GM12878 (cell line): ENCODE results near the gene FRRS1L. TPM values are rescaled to one million over a fixed set of nuclear protein-coding genes. Genes with fewer than 3 reads are reported as not detected.

Source experiments
- ATAC-seq: fragments of 200-7000 bp; cut with Tn5 transposase; 3 replicates; pipeline ENCODE4 v1.9.1; 2020; ENCODE audit warnings: mild to moderate bottlenecking, moderate library complexity
- BruUV-seq: library from RNA; stranded (reverse); fragments of 400-500 nt; replicated peaks from 2 replicates; lab custom pipeline; 2021; lab: Mats Ljungman, UMichigan
- CTCF ChIA-PET: fragments of 300-600 bp; sonication (Branson Sonifier 250); formaldehyde crosslinking; extraction: SDS; loops from one replicate; lab custom pipeline; 2021; ENCODE audit warnings: inconsistent platforms; lab: Yijun Ruan, JAX
- POLR2A ChIA-PET: fragments of 350-600 bp; formaldehyde crosslinking; extraction: SDS; loops from one replicate; lab custom pipeline; 2021; ENCODE audit warnings: inconsistent platforms; lab: Charles Lee
- RAD21 ChIA-PET: fragments of 300-600 bp; sonication (Branson Sonifier 250); formaldehyde crosslinking; loops from one replicate; lab custom pipeline; 2023; ENCODE audit warnings: antibody characterized with exemption; ENCODE audit not compliant: unreplicated experiment; lab: Charles Lee
- SMC1A ChIA-PET: fragments of 300-600 bp; sonication (Branson Sonifier 250); formaldehyde crosslinking; loops from one replicate; lab custom pipeline; 2023; ENCODE audit not compliant: unreplicated experiment, uncharacterized antibody; lab: Charles Lee
- DNase-seq: peaks from one replicate; pipeline ENCODE4 v3.0.0-alpha.2; 2011; ENCODE audit warnings: low read depth, low spot score
- FAIRE-seq: peaks from 3 replicates; lab custom pipeline; 2011; peaks lifted over from hg19 to GRCh38; lab: Jason Lieb, UNC
- H2AFZ ChIP-seq: 2 replicates; pipeline ENCODE4 v1.6.0; 2011; ENCODE audit warnings: low read depth, low read length, control low read depth; ENCODE audit not compliant: control insufficient read depth
- H3K27ac ChIP-seq: 2 replicates; pipeline ENCODE4 v1.5.1; 2011; ENCODE audit warnings: control low read depth; ENCODE audit not compliant: control insufficient read depth, insufficient read depth
- H3K27me3 ChIP-seq, 2 experiments: replicated peaks in 1 of 2; 2 replicates each; pipeline versions ENCODE4 v1.6.0 to v1.6.1; 2011; ENCODE audit warnings: low read length in 1 of 2; ENCODE audit not compliant: control insufficient read depth in 2 of 2, insufficient read depth in 2 of 2
- H3K36me3 ChIP-seq, 2 experiments: 2 replicates each; pipeline ENCODE4 v1.5.1; 2011; ENCODE audit warnings: low read length in 1 of 2; ENCODE audit not compliant: control insufficient read depth in 2 of 2, insufficient read depth in 2 of 2
- H3K4me1 ChIP-seq: 2 replicates; pipeline ENCODE4 v1.6.1; 2011; ENCODE audit warnings: mild to moderate bottlenecking, low read length, moderate library complexity, mixed read lengths; ENCODE audit not compliant: control insufficient read depth, insufficient read depth
- H3K4me2 ChIP-seq: 2 replicates; pipeline ENCODE4 v1.6.0; 2011; ENCODE audit warnings: control low read depth; ENCODE audit not compliant: control insufficient read depth, insufficient read depth
- H3K4me3 ChIP-seq: fragments of 200-600 bp; sonication (generic); 2 replicates; pipeline ENCODE4 v1.5.1; 2016
- H3K79me2 ChIP-seq: 2 replicates; pipeline ENCODE4 v1.6.0; 2011; ENCODE audit warnings: low read length; ENCODE audit not compliant: control insufficient read depth, insufficient read depth
- H3K9ac ChIP-seq: 2 replicates; pipeline ENCODE4 v1.8.0; 2011; ENCODE audit warnings: low read length, control low read depth, mixed read lengths; ENCODE audit not compliant: control insufficient read depth, insufficient read depth
- H3K9me3 ChIP-seq: replicated peaks from 3 replicates; pipeline ENCODE4 v1.5.1; 2011; ENCODE audit warnings: mild to moderate bottlenecking, low read length; ENCODE audit not compliant: control insufficient read depth, insufficient read depth
- H4K20me1 ChIP-seq: 2 replicates; pipeline ENCODE4 v1.6.0; 2011; ENCODE audit not compliant: control insufficient read depth, insufficient read depth
- NR2F1 ChIP-seq: fragments of 450-650 bp; conservative IDR thresholded peaks from 2 replicates; pipeline ENCODE4 v1.6.1; 2017; ENCODE audit warnings: mild to moderate bottlenecking
- SMAD1 ChIP-seq: fragments of 450-650 bp; IDR thresholded peaks from 2 replicates; pipeline ENCODE4 v1.6.1; 2018; ENCODE audit warnings: mild to moderate bottlenecking, low read depth; ENCODE audit not compliant: partially characterized antibody
- STAT3 ChIP-seq: IDR thresholded peaks from 2 replicates; pipeline ENCODE4 v1.6.1; 2011; ENCODE audit warnings: low read depth, low read length, improper control_type of control experiment
- in situ Hi-C: fragments of 300-500 bp; cut with MboI; formaldehyde crosslinking; loops from 9 replicates; pipeline ENCODE4 v1.14.3; 2018; ENCODE audit warnings: mixed read lengths
- intact Hi-C: fragments of 100-400 bp; cut with micrococcal nuclease; formaldehyde crosslinking; loops from one replicate; pipeline ENCODE4 v1.14.2; 2022; ENCODE audit not compliant: unreplicated experiment
- polyA plus RNA-seq, 11 experiments: library from polyadenylated mRNA; depleted of rRNA in 4 of 11; unstranded in 6 of 11; stranded (reverse) in 5 of 11; fragments of >200 nt; fragmentation: Nextera tagmentation in 4 of 11; fragmentation: Illumina TruSeq in 1 of 11; extraction: Ambion mirVana in 4 of 11; extraction: Trizol in 1 of 11; gene quantifications; 1 replicate in 1 of 11; 2 replicates in 10 of 11; pipeline versions ENCODE4 v1.2.1 to v1.2.3, GENCODE V29; 2011 to 2016; ENCODE audit warnings: inconsistent platforms in 2 of 11, missing spikeins in 2 of 11, low read depth in 1 of 11
- total RNA-seq, 4 experiments: library from RNA; depleted of rRNA in 3 of 4; stranded (reverse); fragments of >200 nt in 3 of 4; fragmentation: Illumina TruSeq in 1 of 4; extraction: Trizol in 1 of 4; gene quantifications; 2 replicates each; pipeline versions ENCODE4 v1.2.1 to v1.2.3, GENCODE V29; 2013 to 2021
- TF ChIP-seq, protein P1 (sequence below): IDR thresholded peaks from 2 replicates; pipeline ENCODE4 v1.6.1; 2011; ENCODE audit warnings: low read depth, low read length, improper control_type of control experiment, borderline replicate concordance
- TF ChIP-seq, protein P2 (sequence below): fragments of 150-350 bp; IDR thresholded peaks from 2 replicates; pipeline ENCODE4 v1.6.1; 2016; ENCODE audit warnings: low read depth, low read length
- TF ChIP-seq, protein P3 (sequence below): fragments of 450-650 bp; IDR thresholded peaks from 2 replicates; pipeline ENCODE4 v1.6.1; 2017; ENCODE audit warnings: mild to moderate bottlenecking, low read depth, inconsistent platforms; ENCODE audit not compliant: poor library complexity, severe bottlenecking
- TF ChIP-seq, protein P4 (sequence below): fragments of 450-650 bp; formaldehyde crosslinking; IDR thresholded peaks from 2 replicates; pipeline ENCODE4 v1.5.0; 2022; ENCODE audit warnings: mild to moderate bottlenecking, missing genetic modification characterization

FRRS1L gene
- total and polyA plus RNA-seq, 10 of the 15 experiments (the other 5 are each of a cell fraction or from before 2014, with no cell fraction given) = not detected

DNA sequence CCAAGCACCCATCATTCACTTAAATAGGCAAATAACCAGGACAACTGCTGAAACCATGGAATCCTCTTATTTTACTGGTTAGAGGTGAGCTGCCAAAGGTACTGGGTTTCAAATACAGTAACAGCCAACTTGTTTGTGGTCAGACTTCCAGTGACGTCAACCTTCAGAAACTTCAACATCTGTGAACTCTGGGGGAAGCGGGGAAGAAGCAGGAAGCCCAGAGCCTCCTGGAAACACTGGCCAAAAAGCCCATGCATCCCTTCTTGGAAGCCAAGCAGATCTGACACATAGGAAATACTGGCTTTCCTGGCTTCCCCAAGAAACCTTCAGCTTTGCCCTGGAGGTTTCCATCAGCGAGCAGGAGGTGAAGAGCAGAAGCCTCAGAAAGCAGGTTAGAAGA lies 4.9 kb upstream of the FRRS1L start (continued):
- no peak for TF ChIP-seq NR2F1

DNA sequence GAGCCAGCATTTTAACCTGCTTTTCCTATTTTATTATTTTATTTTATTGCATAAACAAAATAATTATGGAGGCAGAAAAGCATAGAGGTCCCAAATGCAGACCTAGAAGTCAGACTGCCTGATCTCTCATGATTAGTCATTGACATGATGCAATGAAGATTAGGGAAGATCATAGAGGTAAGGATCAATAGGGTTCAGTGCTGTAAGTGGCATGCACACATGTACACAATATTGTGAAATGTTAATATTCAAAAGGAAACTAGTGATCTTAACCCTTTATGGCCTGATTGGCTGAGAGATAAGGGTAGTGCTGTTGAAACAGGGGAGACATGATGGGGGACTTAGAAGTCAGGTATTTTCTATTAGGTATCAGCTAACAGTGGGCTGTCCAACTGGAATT lies 1.1 kb upstream of the FRRS1L start:
- in situ Hi-C loops (no loop called here), intact Hi-C loops (no loop called here)
- no peak overlapping the region for H3K4me2 ChIP-seq
- BruUV-seq = no TSS peak
- no peak overlapping the region for H3K9ac ChIP-seq
- FAIRE-seq = no peak
- ChIA-PET SMC1A (no interaction called here), CTCF (no interaction called here), RAD21 (no interaction called here), POLR2A (no interaction called here)
- H3K9me3 ChIP-seq = no peaks in the 10 kb centered on the region; the same call in 2 of the 3 replicates
- no peak for ATAC-seq
- H3K4me3 ChIP-seq = no peak overlapping the region
- no peaks in the 10 kb centered on the region for H3K36me3 ChIP-seq
- H3K4me1 ChIP-seq = 0 out of 2 replicates have a peak, but pooled peaks cover 6% of the 10 kb centered on the region
- no peak overlapping the region for H2AFZ ChIP-seq
- no peak overlapping the region for H3K27ac ChIP-seq
- DNase-seq = no peak
- H3K79me2 ChIP-seq = no peaks in the 10 kb centered on the region
- peaks cover 5 to 7% of the 10 kb centered on the region in 2 experiments; a peak in 3 of 4 replicates for H3K27me3 ChIP-seq
- TF ChIP-seq, protein P1, sequence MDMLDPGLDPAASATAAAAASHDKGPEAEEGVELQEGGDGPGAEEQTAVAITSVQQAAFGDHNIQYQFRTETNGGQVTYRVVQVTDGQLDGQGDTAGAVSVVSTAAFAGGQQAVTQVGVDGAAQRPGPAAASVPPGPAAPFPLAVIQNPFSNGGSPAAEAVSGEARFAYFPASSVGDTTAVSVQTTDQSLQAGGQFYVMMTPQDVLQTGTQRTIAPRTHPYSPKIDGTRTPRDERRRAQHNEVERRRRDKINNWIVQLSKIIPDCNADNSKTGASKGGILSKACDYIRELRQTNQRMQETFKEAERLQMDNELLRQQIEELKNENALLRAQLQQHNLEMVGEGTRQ = no peak
- TF ChIP-seq SMAD1 (no peak), STAT3 (no peak)
- TF ChIP-seq, protein P2, sequence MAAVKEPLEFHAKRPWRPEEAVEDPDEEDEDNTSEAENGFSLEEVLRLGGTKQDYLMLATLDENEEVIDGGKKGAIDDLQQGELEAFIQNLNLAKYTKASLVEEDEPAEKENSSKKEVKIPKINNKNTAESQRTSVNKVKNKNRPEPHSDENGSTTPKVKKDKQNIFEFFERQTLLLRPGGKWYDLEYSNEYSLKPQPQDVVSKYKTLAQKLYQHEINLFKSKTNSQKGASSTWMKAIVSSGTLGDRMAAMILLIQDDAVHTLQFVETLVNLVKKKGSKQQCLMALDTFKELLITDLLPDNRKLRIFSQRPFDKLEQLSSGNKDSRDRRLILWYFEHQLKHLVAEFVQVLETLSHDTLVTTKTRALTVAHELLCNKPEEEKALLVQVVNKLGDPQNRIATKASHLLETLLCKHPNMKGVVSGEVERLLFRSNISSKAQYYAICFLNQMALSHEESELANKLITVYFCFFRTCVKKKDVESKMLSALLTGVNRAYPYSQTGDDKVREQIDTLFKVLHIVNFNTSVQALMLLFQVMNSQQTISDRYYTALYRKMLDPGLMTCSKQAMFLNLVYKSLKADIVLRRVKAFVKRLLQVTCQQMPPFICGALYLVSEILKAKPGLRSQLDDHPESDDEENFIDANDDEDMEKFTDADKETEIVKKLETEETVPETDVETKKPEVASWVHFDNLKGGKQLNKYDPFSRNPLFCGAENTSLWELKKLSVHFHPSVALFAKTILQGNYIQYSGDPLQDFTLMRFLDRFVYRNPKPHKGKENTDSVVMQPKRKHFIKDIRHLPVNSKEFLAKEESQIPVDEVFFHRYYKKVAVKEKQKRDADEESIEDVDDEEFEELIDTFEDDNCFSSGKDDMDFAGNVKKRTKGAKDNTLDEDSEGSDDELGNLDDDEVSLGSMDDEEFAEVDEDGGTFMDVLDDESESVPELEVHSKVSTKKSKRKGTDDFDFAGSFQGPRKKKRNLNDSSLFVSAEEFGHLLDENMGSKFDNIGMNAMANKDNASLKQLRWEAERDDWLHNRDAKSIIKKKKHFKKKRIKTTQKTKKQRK = no peak
- TF ChIP-seq, protein P3, sequence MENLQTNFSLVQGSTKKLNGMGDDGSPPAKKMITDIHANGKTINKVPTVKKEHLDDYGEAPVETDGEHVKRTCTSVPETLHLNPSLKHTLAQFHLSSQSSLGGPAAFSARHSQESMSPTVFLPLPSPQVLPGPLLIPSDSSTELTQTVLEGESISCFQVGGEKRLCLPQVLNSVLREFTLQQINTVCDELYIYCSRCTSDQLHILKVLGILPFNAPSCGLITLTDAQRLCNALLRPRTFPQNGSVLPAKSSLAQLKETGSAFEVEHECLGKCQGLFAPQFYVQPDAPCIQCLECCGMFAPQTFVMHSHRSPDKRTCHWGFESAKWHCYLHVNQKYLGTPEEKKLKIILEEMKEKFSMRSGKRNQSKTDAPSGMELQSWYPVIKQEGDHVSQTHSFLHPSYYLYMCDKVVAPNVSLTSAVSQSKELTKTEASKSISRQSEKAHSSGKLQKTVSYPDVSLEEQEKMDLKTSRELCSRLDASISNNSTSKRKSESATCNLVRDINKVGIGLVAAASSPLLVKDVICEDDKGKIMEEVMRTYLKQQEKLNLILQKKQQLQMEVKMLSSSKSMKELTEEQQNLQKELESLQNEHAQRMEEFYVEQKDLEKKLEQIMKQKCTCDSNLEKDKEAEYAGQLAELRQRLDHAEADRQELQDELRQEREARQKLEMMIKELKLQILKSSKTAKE = no peak
- TF ChIP-seq, protein P4, sequence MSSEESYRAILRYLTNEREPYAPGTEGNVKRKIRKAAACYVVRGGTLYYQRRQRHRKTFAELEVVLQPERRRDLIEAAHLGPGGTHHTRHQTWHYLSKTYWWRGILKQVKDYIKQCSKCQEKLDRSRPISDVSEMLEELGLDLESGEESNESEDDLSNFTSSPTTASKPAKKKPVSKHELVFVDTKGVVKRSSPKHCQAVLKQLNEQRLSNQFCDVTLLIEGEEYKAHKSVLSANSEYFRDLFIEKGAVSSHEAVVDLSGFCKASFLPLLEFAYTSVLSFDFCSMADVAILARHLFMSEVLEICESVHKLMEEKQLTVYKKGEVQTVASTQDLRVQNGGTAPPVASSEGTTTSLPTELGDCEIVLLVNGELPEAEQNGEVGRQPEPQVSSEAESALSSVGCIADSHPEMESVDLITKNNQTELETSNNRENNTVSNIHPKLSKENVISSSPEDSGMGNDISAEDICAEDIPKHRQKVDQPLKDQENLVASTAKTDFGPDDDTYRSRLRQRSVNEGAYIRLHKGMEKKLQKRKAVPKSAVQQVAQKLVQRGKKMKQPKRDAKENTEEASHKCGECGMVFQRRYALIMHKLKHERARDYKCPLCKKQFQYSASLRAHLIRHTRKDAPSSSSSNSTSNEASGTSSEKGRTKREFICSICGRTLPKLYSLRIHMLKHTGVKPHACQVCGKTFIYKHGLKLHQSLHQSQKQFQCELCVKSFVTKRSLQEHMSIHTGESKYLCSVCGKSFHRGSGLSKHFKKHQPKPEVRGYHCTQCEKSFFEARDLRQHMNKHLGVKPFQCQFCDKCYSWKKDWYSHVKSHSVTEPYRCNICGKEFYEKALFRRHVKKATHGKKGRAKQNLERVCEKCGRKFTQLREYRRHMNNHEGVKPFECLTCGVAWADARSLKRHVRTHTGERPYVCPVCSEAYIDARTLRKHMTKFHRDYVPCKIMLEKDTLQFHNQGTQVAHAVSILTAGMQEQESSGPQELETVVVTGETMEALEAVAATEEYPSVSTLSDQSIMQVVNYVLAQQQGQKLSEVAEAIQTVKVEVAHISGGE (CRISPR knock-in tag) = no peak
- no peaks in the 10 kb centered on the region for H4K20me1 ChIP-seq
